ENCODE measurements around the gene OR9Q2. TPM values are rescaled to one million over a fixed set of nuclear protein-coding genes. Genes with fewer than 3 reads are reported as not detected.

Gene OR9Q2
- total and polyA plus RNA-seq, 2 experiments from 2014 or later: not detected

GRCh38 chr11:58222721-58223120 is 33.9 kb downstream of the OR9Q2 start:
- H3K4me1 ChIP-seq (ENCODE audit: insufficient read depth): no peaks in the 10 kb centered on the region
- no peak overlapping the region for H3K4me3 ChIP-seq
- TF ChIP-seq EZH2 (IDR thresholded peaks at IDR 0.05; ENCODE audit: borderline replicate concordance) (no peak), EZH2phosphoT487 (IDR thresholded peaks at IDR 0.05; ENCODE audit: low read depth, severe bottlenecking, unreplicated experiment) (no peak), CTCF (IDR thresholded peaks at IDR 0.05; ENCODE audit: poor library complexity) (no peak)
- no peaks in the 10 kb centered on the region for H3K36me3 ChIP-seq (replicated peaks; ENCODE audit: insufficient read depth, low read depth)
- no peak overlapping the region for H2AFZ ChIP-seq
- H3K27ac ChIP-seq: no peak overlapping the region
- no peak overlapping the region for H3K4me2 ChIP-seq
- no peaks in the 10 kb centered on the region for H3K79me2 ChIP-seq
- 66% methylated on average over 7 of the region's 7 CpGs for WGBS (ENCODE audit: low lambda C conversion rate, missing lambda C conversion rate)
- DNase-seq (ENCODE audit: low spot score): no peak
- no peaks in the 10 kb centered on the region for H3K27me3 ChIP-seq
- H3K9me2 ChIP-seq (replicated peaks; ENCODE audit: insufficient read depth): no peaks in the 10 kb centered on the region
- no peaks in the 10 kb centered on the region for H3K9me3 ChIP-seq (ENCODE audit: low read depth)
- H4K20me1 ChIP-seq (ENCODE audit: insufficient read depth, poor library complexity, severe bottlenecking): no peaks in the 10 kb centered on the region

GRCh38 chr11:58227956-58228615 is 39.2 kb downstream of the OR9Q2 start:
- Histone ChIP-seq H3K27ac (no peak overlapping the region), H4K20me1 (ENCODE audit: insufficient read depth, poor library complexity, severe bottlenecking) (no peaks in the 10 kb centered on the region), H2AFZ (no peak overlapping the region), H3K4me3 (no peak overlapping the region), H3K4me2 (no peak overlapping the region), H3K9me3 (ENCODE audit: low read depth) (no peaks in the 10 kb centered on the region), H3K9me2 (replicated peaks; ENCODE audit: insufficient read depth) (no peaks in the 10 kb centered on the region), H3K36me3 (replicated peaks; ENCODE audit: insufficient read depth, low read depth) (no peaks in the 10 kb centered on the region), H3K4me1 (ENCODE audit: insufficient read depth) (no peaks in the 10 kb centered on the region), H3K27me3 (no peaks in the 10 kb centered on the region), H3K79me2 (no peaks in the 10 kb centered on the region)
- no peak for DNase-seq (ENCODE audit: low spot score)
- WGBS (ENCODE audit: low lambda C conversion rate, missing lambda C conversion rate): 94% methylated on average over 31 of the region's 32 CpGs
- TF ChIP-seq EZH2phosphoT487 (IDR thresholded peaks at IDR 0.05; ENCODE audit: low read depth, severe bottlenecking, unreplicated experiment) (no peak), CTCF (IDR thresholded peaks at IDR 0.05; ENCODE audit: poor library complexity) (no peak), EZH2 (IDR thresholded peaks at IDR 0.05; ENCODE audit: borderline replicate concordance) (no peak)

Other genes with a start within 250 kb of the OR9Q2 start
- gene OR9Q1, start 165.2 kb upstream of the OR9Q2 start, total RNA-seq: not detected in 2 replicates
- not detected in 2 replicates for gene OR9Q1, start 165.2 kb upstream of the OR9Q2 start, polyA plus RNA-seq
- not detected in 2 replicates for gene OR6Q1, start 158.1 kb upstream of the OR9Q2 start, total RNA-seq
- gene OR6Q1, start 158.1 kb upstream of the OR9Q2 start, polyA plus RNA-seq: not detected in 2 replicates
- gene OR9I1, start 63.5 kb upstream of the OR9Q2 start, total RNA-seq: not detected in 2 replicates
- not detected in 2 replicates for gene OR9I1, start 63.5 kb upstream of the OR9Q2 start, polyA plus RNA-seq
- not detected in 2 replicates for gene OR1S2, start 15.1 kb downstream of the OR9Q2 start, total RNA-seq
- gene OR1S2, start 15.1 kb downstream of the OR9Q2 start, polyA plus RNA-seq: not detected in 2 replicates
- gene OR1S1, start 23.6 kb downstream of the OR9Q2 start, total RNA-seq: not detected in 2 replicates
- gene OR1S1, start 23.6 kb downstream of the OR9Q2 start, polyA plus RNA-seq: not detected in 2 replicates
- 0.23 TPM in 1 of 2 replicates, not detected in the other for gene OR10Q1, start 39.8 kb downstream of the OR9Q2 start, total RNA-seq
- not detected in 2 replicates for gene OR10Q1, start 39.8 kb downstream of the OR9Q2 start, polyA plus RNA-seq
- gene OR10W1, start 79.2 kb downstream of the OR9Q2 start, total RNA-seq: not detected in 2 replicates
- gene OR10W1, start 79.2 kb downstream of the OR9Q2 start, polyA plus RNA-seq: not detected in 2 replicates
- gene OR5B17, start 170.0 kb downstream of the OR9Q2 start, total RNA-seq: not detected in 2 replicates
- gene OR5B17, start 170.0 kb downstream of the OR9Q2 start, polyA plus RNA-seq: not detected in 2 replicates
- gene OR5B3, start 217.8 kb downstream of the OR9Q2 start, total RNA-seq: not detected in 2 replicates
- not detected in 2 replicates for gene OR5B3, start 217.8 kb downstream of the OR9Q2 start, polyA plus RNA-seq
- not detected in 2 replicates for gene OR5B2, start 239.1 kb downstream of the OR9Q2 start, total RNA-seq
- gene OR5B2, start 239.1 kb downstream of the OR9Q2 start, polyA plus RNA-seq: not detected in 2 replicates